CD8-positive, alpha-beta memory T cell (primary cell): ENCODE measurements around the gene FASTK. TPM values are rescaled to one million over a fixed set of nuclear protein-coding genes. Genes with fewer than 3 reads are reported as not detected.

Experiments used
- CTCF ChIA-PET: fragments of 350-600 bp; sonication (Branson Sonifier 250); formaldehyde crosslinking; loops from one replicate; lab custom pipeline; 2021; ENCODE audit warnings: antibody characterized with exemption; lab: Charles Lee
- POLR2A ChIA-PET: fragments of 350-600 bp; sonication (Branson Sonifier 250); formaldehyde crosslinking; loops from one replicate; lab custom pipeline; 2021; ENCODE audit warnings: antibody characterized with exemption; lab: Charles Lee
- DNase-seq, 5 donors: peaks; one replicate each; pipeline versions ENCODE4 v3.0.0 to v3.0.0-alpha.2; 2020 to 2022; ENCODE audit warnings: mixed read lengths in 1 of 5
- H3K27ac ChIP-seq: one replicate; pipeline ENCODE4 v1.7.0; 2013; ENCODE audit warnings: low read depth, mild to moderate bottlenecking, low read length, moderate library complexity
- H3K27me3 ChIP-seq: 2 replicates; pipeline ENCODE4 v1.7.0; 2013; ENCODE audit warnings: low read length, mild to moderate bottlenecking; ENCODE audit not compliant: insufficient read depth, poor library complexity, severe bottlenecking
- H3K36me3 ChIP-seq: 2 replicates; pipeline ENCODE4 v1.7.0; 2013; ENCODE audit warnings: mild to moderate bottlenecking, low read length, moderate library complexity; ENCODE audit not compliant: insufficient read depth
- H3K4me1 ChIP-seq: 2 replicates; pipeline ENCODE4 v1.7.0; 2013; ENCODE audit warnings: mild to moderate bottlenecking, low read length, moderate library complexity; ENCODE audit not compliant: insufficient read depth
- H3K4me3 ChIP-seq: 2 replicates; pipeline ENCODE4 v1.7.0; 2013; ENCODE audit warnings: mild to moderate bottlenecking, low read length
- H3K9me3 ChIP-seq: 2 replicates; pipeline ENCODE4 v1.7.0; 2013; ENCODE audit warnings: mild to moderate bottlenecking, low read length
- H3K27ac Mint-ChIP-seq, 8 donors: one replicate each; pipeline ENCODE4 v1.8.0; 2020 to 2021; ENCODE audit warnings: mixed read lengths in 8 of 8, mild to moderate bottlenecking in 6 of 8, inconsistent platforms in 3 of 8, moderate library complexity in 3 of 8
- H3K27me3 Mint-ChIP-seq, 2 donors: one replicate each; pipeline ENCODE4 v1.8.0; 2020 to 2021; ENCODE audit warnings: mixed read lengths in 2 of 2, mild to moderate bottlenecking in 1 of 2, moderate library complexity in 1 of 2
- H3K36me3 Mint-ChIP-seq, 3 donors: one replicate each; pipeline ENCODE4 v1.8.0; 2020 to 2021; ENCODE audit warnings: mixed read lengths in 3 of 3, inconsistent platforms in 1 of 3, mild to moderate bottlenecking in 1 of 3
- H3K4me1 Mint-ChIP-seq, 3 donors: one replicate each; pipeline ENCODE4 v1.8.0; 2020 to 2021; ENCODE audit warnings: mixed read lengths in 3 of 3, inconsistent platforms in 1 of 3, mild to moderate bottlenecking in 1 of 3
- H3K4me3 Mint-ChIP-seq, 7 donors: one replicate each; pipeline ENCODE4 v1.8.0; 2020 to 2021; ENCODE audit warnings: mixed read lengths in 7 of 7, mild to moderate bottlenecking in 6 of 7, moderate library complexity in 4 of 7, inconsistent platforms in 2 of 7
- H3K9me3 Mint-ChIP-seq, 5 donors: one replicate each; pipeline ENCODE4 v1.8.0; 2020 to 2022; ENCODE audit warnings: mixed read lengths in 5 of 5, mild to moderate bottlenecking in 3 of 5, moderate library complexity in 2 of 5, inconsistent platforms in 1 of 5
- polyA plus RNA-seq: library from polyadenylated mRNA; unstranded; fragments of 300-500 nt; fragmentation: Illumina TruSeq; gene quantifications from one replicate; pipeline ENCODE4 v1.2.3, GENCODE V29; 2021
- total RNA-seq, 2 experiments: library from RNA; stranded (reverse); gene quantifications; one replicate each; pipeline ENCODE4 v1.2.3, GENCODE V29; 2021

Gene FASTK
- total and polyA plus RNA-seq, 3 experiments from 2014 or later = 52.0 to 88.8 (median 83.1) TPM

DNA sequence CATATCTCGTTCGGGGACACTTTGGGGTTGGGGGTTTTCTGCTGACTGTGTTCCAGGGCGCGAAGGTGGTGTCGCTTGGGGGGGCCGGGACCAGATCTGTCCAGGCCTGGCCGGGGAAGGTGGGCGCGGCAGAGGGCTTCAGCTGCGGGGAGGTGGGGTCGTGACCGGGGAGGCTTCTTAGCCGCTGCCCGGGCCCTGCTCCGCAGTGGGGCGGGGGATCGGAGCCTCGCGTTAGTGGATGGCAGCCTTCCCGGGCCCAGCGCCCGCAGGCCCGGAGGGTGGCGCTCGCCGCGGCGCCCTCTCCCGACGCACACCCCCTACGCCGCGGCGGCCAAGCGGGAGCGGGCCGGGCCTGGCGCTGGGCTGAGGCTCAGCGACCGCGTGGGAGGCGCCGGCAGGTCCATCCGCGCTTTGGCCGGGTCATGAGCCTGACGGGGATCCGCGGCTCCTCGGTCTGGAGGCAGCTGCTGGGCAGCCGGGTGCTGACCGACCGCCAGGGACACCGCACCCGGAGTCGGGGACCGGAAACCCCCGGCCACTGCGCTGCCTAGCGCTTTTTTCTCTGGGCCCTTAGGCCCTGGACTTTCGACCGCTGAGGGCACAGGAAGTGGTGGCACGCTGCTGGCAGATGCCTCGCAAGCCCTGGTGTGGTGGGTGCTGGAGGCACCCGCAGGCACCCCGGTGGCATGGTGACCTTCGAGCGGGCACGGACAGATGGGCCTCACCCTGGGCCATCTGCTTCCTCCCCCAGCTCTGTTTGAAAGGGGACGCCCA is 6.8 kb upstream of the FASTK start:
- Mint-ChIP-seq H3K36me3 (peaks cover 0 to 8% (median 0%) of the 10 kb centered on the region in 3 donors), H3K27ac (peak overlapping the region in 7 of 8 donors; percentile 59 to 91 (median 86)), H3K4me3 (peak overlapping the region; percentile 87 to 94 (median 90)), H3K4me1 (peaks cover 34 to 49% (median 35%) of the 10 kb centered on the region in 3 donors), H3K27me3 (peaks cover 0 to 14% of the 10 kb centered on the region in 2 donors), H3K9me3 (no peaks in the 10 kb centered on the region)
- Histone ChIP-seq H3K9me3 (no peaks in the 10 kb centered on the region), H3K4me1 (peaks cover 41% of the 10 kb centered on the region), H3K36me3 (no peaks in the 10 kb centered on the region), H3K27ac (peak overlapping the region; percentile 70), H3K4me3 (peak overlapping the region; percentile 65), H3K27me3 (no peaks in the 10 kb centered on the region)
- POLR2A ChIA-PET = interaction anchor here (0.6 kb wide), 1 partner anchor 33 kb away, joined by 3 read pairs; no protein-coding TSS in a partner anchor
- CTCF ChIA-PET = interaction anchor here (1.7 to 4.8 kb wide), 2 partner anchors 13 to 23 kb away, joined by 3 to 25 read pairs; no protein-coding TSS in a partner anchor
- peak in 3 of 5 donors; percentile 10 to 36 (median 28) for DNase-seq

DNA sequence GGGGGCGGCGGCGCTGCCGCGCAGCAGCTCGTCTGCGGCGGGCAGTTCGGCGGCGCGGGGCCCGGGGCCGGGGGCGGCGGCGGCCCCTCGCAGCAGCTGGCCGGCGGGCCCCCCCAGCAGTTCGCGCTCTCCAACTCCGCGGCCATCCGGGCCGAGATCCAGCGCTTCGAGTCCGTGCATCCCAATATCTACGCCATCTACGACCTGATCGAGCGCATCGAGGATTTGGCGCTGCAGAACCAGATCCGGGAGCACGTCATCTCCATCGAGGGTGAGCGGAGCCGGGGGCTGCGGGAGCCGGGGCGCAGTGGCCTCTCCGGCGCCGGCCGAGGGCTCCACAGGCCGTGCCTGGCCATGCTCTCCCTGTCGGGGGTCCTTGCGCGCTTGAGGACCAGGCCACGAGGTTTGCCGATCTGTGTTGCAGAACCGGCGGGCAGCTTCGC is 6.2 kb upstream of the FASTK start:
- Histone ChIP-seq H3K4me3 (peak overlapping the region; percentile 65), H3K4me1 (peaks cover 47% of the 10 kb centered on the region), H3K27ac (peak overlapping the region; percentile 70), H3K36me3 (no peaks in the 10 kb centered on the region), H3K27me3 (no peaks in the 10 kb centered on the region), H3K9me3 (no peaks in the 10 kb centered on the region)
- POLR2A ChIA-PET = interaction anchor here (0.6 kb wide), 1 partner anchor 32 kb away, joined by 3 read pairs; no protein-coding TSS in a partner anchor
- peaks cover 0 to 9% (median 0%) of the 10 kb centered on the region in 3 donors for H3K36me3 Mint-ChIP-seq
- CTCF ChIA-PET = interaction anchor here (1.7 to 4.8 kb wide), 2 partner anchors 14 to 24 kb away, joined by 3 to 25 read pairs; no protein-coding TSS in a partner anchor
- DNase-seq = peak in 3 of 5 donors; percentile 16 to 37 (median 19)
- peaks cover 35 to 54% (median 36%) of the 10 kb centered on the region in 3 donors for H3K4me1 Mint-ChIP-seq
- H3K27me3 Mint-ChIP-seq = peaks cover 0 to 14% of the 10 kb centered on the region in 2 donors
- peak overlapping the region; percentile 87 to 94 (median 90) for H3K4me3 Mint-ChIP-seq
- H3K27ac Mint-ChIP-seq = peak overlapping the region; percentile 59 to 93 (median 87)
- H3K9me3 Mint-ChIP-seq = no peaks in the 10 kb centered on the region

DNA sequence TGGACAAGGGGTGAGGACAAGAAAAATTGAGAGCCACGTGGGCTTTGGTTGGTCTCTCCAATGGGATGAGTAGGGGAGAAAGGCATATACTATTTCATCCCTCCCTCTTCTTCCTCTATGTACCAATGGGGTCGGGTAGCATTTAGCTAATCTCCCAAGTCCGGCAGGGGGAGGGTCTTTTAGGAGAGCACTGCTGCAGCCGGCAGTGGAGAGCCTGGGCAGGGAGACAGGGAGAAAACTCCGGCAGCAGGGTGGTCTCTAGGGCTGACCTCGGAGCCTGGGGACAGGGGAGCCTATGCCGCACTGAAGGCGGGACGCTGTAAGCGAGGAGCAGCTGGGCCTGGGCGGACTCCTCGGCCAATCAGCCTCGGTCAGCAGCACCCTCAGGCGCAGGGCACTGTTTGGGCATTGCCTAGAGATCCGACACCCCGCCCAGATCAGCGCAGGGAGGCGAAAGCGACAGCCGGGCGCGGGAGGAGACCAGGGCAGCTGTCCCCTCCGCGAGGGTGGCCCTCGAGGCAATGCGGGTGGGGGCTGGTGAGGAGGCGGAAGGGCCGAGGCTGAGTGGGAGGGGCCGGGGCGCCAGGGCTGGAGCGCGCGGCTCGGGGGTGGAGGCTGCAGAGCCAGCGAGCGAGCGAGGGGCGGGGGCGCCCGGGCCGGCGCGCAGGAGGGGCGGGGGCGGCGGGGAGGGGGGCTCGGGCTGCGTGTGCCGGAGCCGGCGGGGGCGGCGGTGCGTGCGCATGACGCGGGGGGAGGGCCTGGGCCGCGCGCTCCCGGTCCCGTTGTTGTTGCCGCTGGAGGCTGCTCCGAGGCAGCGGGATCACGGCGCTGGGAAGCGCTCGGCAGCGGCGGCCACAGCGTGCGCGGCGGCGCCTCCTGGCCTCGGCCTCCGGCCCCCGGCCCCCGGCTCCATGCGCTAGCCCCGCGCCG is 5.3 kb upstream of the FASTK start, which contains the start of gene AGAP3:
AGAP3 (plus strand) TSS at position 785 of the 930 bp plus-strand sequence. CDS start 267 bp downstream, outside the sequence.
- Histone ChIP-seq H3K9me3 (no peaks in the 10 kb centered on the region), H3K4me1 (peaks cover 54% of the 10 kb centered on the region), H3K27me3 (no peaks in the 10 kb centered on the region), H3K27ac (peak within 1 kb of the TSS; percentile 74), H3K36me3 (no peaks in the 10 kb centered on the region), H3K4me3 (peak within 1 kb of the TSS; percentile 65)
- Mint-ChIP-seq H3K9me3 (no peaks in the 10 kb centered on the region), H3K27ac (peak within 1 kb of the TSS; percentile 71 to 97 (median 91)), H3K27me3 (peaks cover 0 to 14% of the 10 kb centered on the region in 2 donors), H3K4me1 (peaks cover 35 to 59% (median 35%) of the 10 kb centered on the region in 3 donors), H3K4me3 (peak within 1 kb of the TSS; percentile 87 to 94 (median 90)), H3K36me3 (peaks cover 0 to 12% (median 0%) of the 10 kb centered on the region in 3 donors)
- CTCF ChIA-PET = interaction anchor here (1.4 to 4.8 kb wide), 4 partner anchors 15 to 26 kb away, joined by 3 to 25 read pairs (median 7); no protein-coding TSS in a partner anchor
- DNase-seq = peak; percentile 48 to 73 (median 59)
- POLR2A ChIA-PET = interaction anchor here (0.9 kb wide), 1 partner anchor 72 kb away, joined by 4 read pairs; no protein-coding TSS in a partner anchor

DNA sequence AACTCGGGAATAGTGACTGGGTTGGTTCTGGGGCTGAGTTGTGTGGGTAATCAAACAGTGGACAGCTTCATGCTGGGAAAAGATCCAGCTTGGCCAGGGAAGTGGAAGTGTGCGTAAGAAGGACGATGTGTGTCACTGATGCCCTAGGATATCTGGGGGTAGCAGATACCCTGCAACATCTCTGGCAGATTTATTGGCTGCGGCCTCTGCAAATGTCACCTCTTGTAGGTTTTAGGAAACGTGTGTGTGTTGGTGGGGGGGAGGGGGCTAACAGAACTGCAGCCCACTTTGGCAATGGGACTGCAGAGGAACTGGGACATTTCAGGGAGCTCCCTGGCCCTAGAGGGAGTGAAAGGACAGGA is 4.7 kb upstream of the FASTK start:
- peak overlapping the region; percentile 48 to 88 (median 79) for H3K4me3 Mint-ChIP-seq
- H3K9me3 ChIP-seq = no peaks in the 10 kb centered on the region
- ChIA-PET POLR2A (interaction anchor here (0.9 kb wide), 1 partner anchor 71 kb away, joined by 4 read pairs; no protein-coding TSS in a partner anchor), CTCF (interaction anchor here (1.4 to 2.4 kb wide), 2 partner anchors 23 to 26 kb away, joined by 3 to 11 read pairs; no protein-coding TSS in a partner anchor)
- no peak overlapping the region for H3K4me3 ChIP-seq
- H3K9me3 Mint-ChIP-seq = no peaks in the 10 kb centered on the region
- H3K4me1 Mint-ChIP-seq = peaks cover 35 to 66% (median 35%) of the 10 kb centered on the region in 3 donors
- peak overlapping the region in 7 of 8 donors; percentile 66 to 97 (median 87) for H3K27ac Mint-ChIP-seq
- H3K36me3 ChIP-seq = no peaks in the 10 kb centered on the region
- H3K27me3 Mint-ChIP-seq = peaks cover 0 to 14% of the 10 kb centered on the region in 2 donors
- peaks cover 56% of the 10 kb centered on the region for H3K4me1 ChIP-seq
- H3K27me3 ChIP-seq = no peaks in the 10 kb centered on the region
- no peak for DNase-seq
- peak overlapping the region; percentile 74 for H3K27ac ChIP-seq
- peaks cover 0 to 14% (median 0%) of the 10 kb centered on the region in 3 donors for H3K36me3 Mint-ChIP-seq

DNA sequence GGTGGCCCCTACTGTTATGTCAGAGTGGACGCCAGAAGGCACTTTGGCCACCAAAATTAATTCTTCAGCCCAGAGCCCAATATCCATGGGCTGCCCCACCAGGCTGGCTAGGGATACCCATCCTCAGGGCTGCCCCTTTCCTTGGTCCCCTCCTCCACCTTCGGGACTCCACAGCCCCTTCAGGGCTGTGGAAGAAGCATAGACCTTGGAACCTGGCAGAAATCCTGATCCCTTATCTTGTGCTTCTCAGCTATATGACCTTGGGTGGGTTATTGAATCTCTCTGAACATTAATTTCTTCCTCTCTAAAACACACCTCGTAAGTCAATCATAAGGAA is 3.2 kb upstream of the FASTK start:
- H3K4me3 Mint-ChIP-seq = peak overlapping the region; percentile 76 to 98 (median 86)
- H3K9me3 Mint-ChIP-seq = no peaks in the 10 kb centered on the region
- Histone ChIP-seq H3K9me3 (no peaks in the 10 kb centered on the region), H3K4me3 (peak overlapping the region; percentile 71), H3K27me3 (no peaks in the 10 kb centered on the region), H3K36me3 (no peaks in the 10 kb centered on the region), H3K27ac (peak overlapping the region; percentile 89), H3K4me1 (peaks cover 63% of the 10 kb centered on the region)
- H3K27ac Mint-ChIP-seq = peak overlapping the region; percentile 67 to 96 (median 86)
- DNase-seq = no peak
- H3K27me3 Mint-ChIP-seq = peaks cover 0 to 14% of the 10 kb centered on the region in 2 donors
- peaks cover 0 to 20% (median 0%) of the 10 kb centered on the region in 3 donors for H3K36me3 Mint-ChIP-seq
- peaks cover 33 to 71% (median 41%) of the 10 kb centered on the region in 3 donors for H3K4me1 Mint-ChIP-seq
- ChIA-PET POLR2A (interaction anchor here (1.7 to 2.0 kb wide), 2 partner anchors 17 to 25 kb away, joined by 3 to 7 read pairs; no protein-coding TSS in a partner anchor), CTCF (interaction anchor here (0.8 to 2.4 kb wide), 5 partner anchors 10 to 79 kb away, joined by 3 to 11 read pairs (median 3); partner anchors contain the start of gene ABCB8)

DNA sequence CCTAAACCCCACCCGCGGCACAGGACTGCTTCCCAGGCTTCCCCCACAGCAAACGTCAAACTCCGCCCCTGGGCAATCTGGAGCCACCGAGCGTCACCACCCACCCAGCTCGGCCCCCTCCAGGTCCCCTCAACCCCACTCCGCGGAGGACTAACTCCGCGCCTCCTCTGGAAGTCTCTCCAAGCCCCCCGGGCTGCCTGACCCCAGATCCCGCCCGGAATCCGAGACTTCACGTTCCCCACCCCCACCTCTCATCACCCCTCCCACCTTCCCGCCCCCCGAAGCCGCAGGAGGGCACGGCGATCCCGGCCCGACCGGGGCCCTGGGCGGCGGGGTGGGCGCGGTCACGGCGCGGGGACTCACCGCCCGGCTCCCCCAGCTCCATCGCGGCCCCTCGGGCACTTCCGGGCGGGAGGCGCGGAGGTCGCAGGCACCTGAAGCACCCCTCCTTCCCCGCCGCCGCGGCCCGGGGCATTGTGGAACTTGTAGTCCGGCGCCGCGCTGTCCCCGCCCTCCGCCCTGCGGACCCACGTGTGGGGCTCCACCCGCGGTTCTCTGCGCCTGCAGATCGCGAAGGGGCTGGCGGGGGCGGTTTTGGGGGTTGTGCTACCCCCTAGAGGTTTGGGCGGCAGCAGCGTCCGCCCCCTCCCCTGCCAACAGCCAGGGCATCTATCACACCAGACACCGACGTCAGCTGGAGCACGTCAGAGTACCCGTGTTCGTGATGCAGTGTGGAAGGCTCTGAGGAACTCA is 2.6 kb upstream of the FASTK start, which contains the start of gene TMUB1:
TMUB1 (minus strand) TSS at position 423 of the 753 bp plus-strand sequence. CDS start 930 bp downstream, outside the sequence.
- peak; percentile 86 to 91 (median 88) for DNase-seq
- Histone ChIP-seq H3K9me3 (no peaks in the 10 kb centered on the region), H3K4me1 (peaks cover 60% of the 10 kb centered on the region), H3K36me3 (no peaks in the 10 kb centered on the region), H3K27me3 (no peaks in the 10 kb centered on the region), H3K27ac (peak within 1 kb of the TSS; percentile 89), H3K4me3 (peak within 1 kb of the TSS; percentile 71)
- peak within 1 kb of the TSS; percentile 71 to 98 (median 96) for H3K27ac Mint-ChIP-seq
- peak within 1 kb of the TSS; percentile 82 to 98 (median 88) for H3K4me3 Mint-ChIP-seq
- peaks cover 0 to 21% (median 0%) of the 10 kb centered on the region in 3 donors for H3K36me3 Mint-ChIP-seq
- POLR2A ChIA-PET = interaction anchor here (1.5 to 2.0 kb wide), 3 partner anchors 16 to 55 kb away, joined by 3 to 7 read pairs (median 5); partner anchors contain the start of gene ABCB8
- CTCF ChIA-PET = interaction anchor here (0.8 to 2.4 kb wide), 6 partner anchors 27 to 120 kb away, joined by 3 to 11 read pairs (median 4); partner anchors contain the start of gene ABCB8
- H3K4me1 Mint-ChIP-seq = peaks cover 34 to 70% (median 43%) of the 10 kb centered on the region in 3 donors
- peaks cover 0 to 14% of the 10 kb centered on the region in 2 donors for H3K27me3 Mint-ChIP-seq
- no peaks in the 10 kb centered on the region for H3K9me3 Mint-ChIP-seq
